OCI-LY3 (cell line): Measurements from ENCODE around the gene TCF12.

ENCODE experiments used
- H2AFZ ChIP-seq: fragments of 200-600, 300-600 bp; shearing (Covaris generic); 2 replicates; pipeline ENCODE4 v1.6.0; 2014; ENCODE audit warnings: antibody characterized with exemption, low read depth, low read length
- H3K27ac ChIP-seq: fragments of 200-600, 300-600 bp; sonication (generic); 2 replicates; pipeline ENCODE4 v1.5.1; 2014; ENCODE audit warnings: mild to moderate bottlenecking, low read length, moderate library complexity, mixed read lengths
- H3K27me3 ChIP-seq: fragments of 200-600, 300-600 bp; sonication (generic); 2 replicates; pipeline ENCODE4 v1.6.1; 2014; ENCODE audit warnings: low read depth, low read length, mixed read lengths
- H3K36me3 ChIP-seq: fragments of 200-600, 300-600 bp; sonication (generic); replicated peaks from 2 replicates; pipeline ENCODE3; 2014; ENCODE audit warnings: low read depth, low read length, mixed read lengths
- H3K4me1 ChIP-seq: fragments of 300-600, 200-600 bp; sonication (generic); 2 replicates; pipeline ENCODE4 v1.6.1; 2014; ENCODE audit warnings: low read length, mixed read lengths
- H3K4me2 ChIP-seq: fragments of 200-600, 300-600 bp; sonication (generic); 2 replicates; pipeline ENCODE4 v1.6.1; 2014; ENCODE audit warnings: low read length, mixed read lengths
- H3K4me3 ChIP-seq: fragments of 300-600, 200-600 bp; sonication (generic); 2 replicates; pipeline ENCODE4 v1.5.1; 2014; ENCODE audit warnings: antibody characterized with exemption, mild to moderate bottlenecking, low read length, moderate library complexity
- H3K79me2 ChIP-seq: fragments of 300-600, 200-600 bp; shearing (Covaris generic); 2 replicates; pipeline ENCODE4 v1.6.1; 2014; ENCODE audit warnings: mild to moderate bottlenecking, low read length, mixed read lengths
- H3K9ac ChIP-seq: fragments of 300-600, 200-600 bp; shearing (Covaris generic); 2 replicates; pipeline ENCODE4 v1.6.0; 2014; ENCODE audit warnings: mild to moderate bottlenecking, low read length, moderate library complexity
- H3K9me3 ChIP-seq: fragments of 200-600, 300-600 bp; shearing (Covaris generic); 2 replicates; pipeline ENCODE4 v1.6.1; 2014; ENCODE audit warnings: low read length, mixed read lengths; ENCODE audit not compliant: insufficient read depth
- H4K20me1 ChIP-seq: fragments of 200-600, 300-600 bp; sonication (generic); 2 replicates; pipeline ENCODE4 v1.6.1; 2016; ENCODE audit warnings: low read length, mixed read lengths; ENCODE audit not compliant: insufficient read depth
- EZH2phosphoT487 ChIP-seq: fragments of 200-600 bp; shearing (Covaris generic); IDR thresholded peaks from 2 replicates; pipeline ENCODE4 v1.6.1; 2018; ENCODE audit warnings: antibody characterized with exemption, mixed run types, low read depth
- TF ChIP-seq, protein P1 (sequence below): fragments of 200-600, 300-600 bp; sonication (generic); IDR thresholded peaks from 2 replicates; pipeline ENCODE4 v1.5.1; 2014; ENCODE audit warnings: antibody characterized with exemption, low read length, low read depth

TCF12 gene

GRCh38 chr15:57146506-57147201, 228.2 kb downstream of the TCF12 start:
- Histone ChIP-seq H3K36me3 (peaks cover 1% of the 10 kb centered on the region), H3K4me3 (peak overlapping the region; percentile 63), H3K4me1 (peaks cover 19% of the 10 kb centered on the region), H2AFZ (no peak overlapping the region), H3K79me2 (no peaks in the 10 kb centered on the region), H3K27ac (no peak overlapping the region), H3K27me3 (no peaks in the 10 kb centered on the region), H3K9ac (peak overlapping the region; percentile 41), H3K4me2 (peak overlapping the region; percentile 71), H3K9me3 (peaks cover under 1% of the 10 kb centered on the region; the same call in 1 of the 2 replicates), H4K20me1 (no peaks in the 10 kb centered on the region)
- TF ChIP-seq, protein P1, sequence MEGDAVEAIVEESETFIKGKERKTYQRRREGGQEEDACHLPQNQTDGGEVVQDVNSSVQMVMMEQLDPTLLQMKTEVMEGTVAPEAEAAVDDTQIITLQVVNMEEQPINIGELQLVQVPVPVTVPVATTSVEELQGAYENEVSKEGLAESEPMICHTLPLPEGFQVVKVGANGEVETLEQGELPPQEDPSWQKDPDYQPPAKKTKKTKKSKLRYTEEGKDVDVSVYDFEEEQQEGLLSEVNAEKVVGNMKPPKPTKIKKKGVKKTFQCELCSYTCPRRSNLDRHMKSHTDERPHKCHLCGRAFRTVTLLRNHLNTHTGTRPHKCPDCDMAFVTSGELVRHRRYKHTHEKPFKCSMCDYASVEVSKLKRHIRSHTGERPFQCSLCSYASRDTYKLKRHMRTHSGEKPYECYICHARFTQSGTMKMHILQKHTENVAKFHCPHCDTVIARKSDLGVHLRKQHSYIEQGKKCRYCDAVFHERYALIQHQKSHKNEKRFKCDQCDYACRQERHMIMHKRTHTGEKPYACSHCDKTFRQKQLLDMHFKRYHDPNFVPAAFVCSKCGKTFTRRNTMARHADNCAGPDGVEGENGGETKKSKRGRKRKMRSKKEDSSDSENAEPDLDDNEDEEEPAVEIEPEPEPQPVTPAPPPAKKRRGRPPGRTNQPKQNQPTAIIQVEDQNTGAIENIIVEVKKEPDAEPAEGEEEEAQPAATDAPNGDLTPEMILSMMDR, result peak; percentile 82
- no peak for TF ChIP-seq EZH2phosphoT487

DNA sequence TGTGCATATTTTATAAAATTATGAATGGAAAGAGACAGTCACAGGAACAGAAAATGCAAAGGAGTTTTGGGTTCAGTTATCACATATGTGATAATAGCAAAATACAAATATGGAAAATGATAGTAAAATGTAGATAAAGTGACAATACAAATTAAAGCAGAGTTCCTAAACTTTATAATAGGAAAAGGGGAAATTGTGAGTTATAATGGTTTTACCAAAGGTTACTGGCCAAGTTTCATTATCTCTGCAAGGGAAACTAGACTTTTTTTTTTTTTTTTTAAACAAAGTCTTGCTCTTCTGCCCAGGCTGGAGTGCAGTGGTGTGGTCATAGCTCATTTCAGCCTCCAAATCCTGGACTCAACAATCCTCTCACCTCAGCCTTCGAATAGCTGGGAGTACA, 229.2 kb downstream of the TCF12 start:
- H3K9ac ChIP-seq, result no peak overlapping the region
- no peak overlapping the region for H3K4me3 ChIP-seq
- H3K79me2 ChIP-seq, result no peaks in the 10 kb centered on the region
- no peak overlapping the region for H2AFZ ChIP-seq
- H3K27ac ChIP-seq, result no peak overlapping the region
- TF ChIP-seq, protein P1, result no peak
- TF ChIP-seq EZH2phosphoT487, result no peak
- H4K20me1 ChIP-seq, result no peaks in the 10 kb centered on the region
- H3K4me1 ChIP-seq, result peaks cover 20% of the 10 kb centered on the region
- H3K4me2 ChIP-seq, result peak overlapping the region; percentile 71
- no peaks in the 10 kb centered on the region for H3K27me3 ChIP-seq
- H3K9me3 ChIP-seq, result peaks cover 10% of the 10 kb centered on the region; the same call in 1 of the 2 replicates
- peaks cover 11% of the 10 kb centered on the region for H3K36me3 ChIP-seq

DNA sequence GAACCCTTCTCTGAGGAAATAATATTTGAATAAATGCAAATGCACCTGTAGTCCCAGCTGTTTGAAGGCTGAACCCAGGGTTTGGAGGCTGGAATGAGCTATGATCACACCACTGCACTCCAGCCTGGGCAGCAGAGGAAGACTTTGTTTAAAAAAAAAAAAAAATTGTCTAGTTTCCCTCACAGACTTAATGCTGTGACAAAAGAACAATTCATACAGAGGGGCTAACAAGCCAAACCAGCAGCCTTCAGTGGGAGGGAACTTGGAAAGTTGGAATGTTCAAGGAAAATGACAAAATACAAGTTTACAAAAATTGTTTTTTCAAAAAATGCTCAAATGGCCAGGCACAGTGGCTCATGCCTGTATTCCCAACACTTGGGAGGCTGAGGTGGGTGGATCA, 229.8 kb downstream of the TCF12 start:
- no peaks in the 10 kb centered on the region for H3K79me2 ChIP-seq
- H3K9ac ChIP-seq, result no peak overlapping the region
- TF ChIP-seq, protein P1, result no peak
- no peak for TF ChIP-seq EZH2phosphoT487
- no peaks in the 10 kb centered on the region for H3K27me3 ChIP-seq
- peaks cover 17% of the 10 kb centered on the region for H3K36me3 ChIP-seq
- no peak overlapping the region for H3K27ac ChIP-seq
- peak overlapping the region; percentile 71; the same call in 1 of the 2 replicates for H3K4me2 ChIP-seq
- H4K20me1 ChIP-seq, result no peaks in the 10 kb centered on the region
- peaks cover 13% of the 10 kb centered on the region; the same call in 1 of the 2 replicates for H3K9me3 ChIP-seq
- H2AFZ ChIP-seq, result no peak overlapping the region
- peaks cover 26% of the 10 kb centered on the region for H3K4me1 ChIP-seq
- no peak overlapping the region for H3K4me3 ChIP-seq

DNA sequence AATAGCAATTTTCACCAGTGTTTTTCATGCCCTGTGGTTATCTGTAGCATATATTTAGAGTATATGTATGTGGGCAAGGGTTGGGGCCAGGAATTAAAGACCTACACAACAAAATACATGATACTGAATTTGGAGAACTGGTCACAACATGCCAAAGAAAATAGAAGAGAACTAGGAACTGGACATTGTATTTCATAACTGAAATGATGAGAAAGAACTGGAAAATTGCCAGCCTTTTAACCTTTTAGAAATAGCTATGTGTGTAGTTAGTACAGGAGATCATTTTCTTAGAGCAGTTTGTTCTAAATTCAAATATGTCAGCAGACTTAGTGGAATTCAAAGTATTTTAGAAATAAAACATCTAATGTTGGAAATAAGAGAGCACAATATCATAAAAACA, 230.8 kb downstream of the TCF12 start:
- Histone ChIP-seq H3K4me1 (peaks cover 35% of the 10 kb centered on the region), H3K9me3 (peaks cover 17% of the 10 kb centered on the region; the same call in 1 of the 2 replicates), H3K4me2 (no peak overlapping the region), H3K27me3 (no peaks in the 10 kb centered on the region), H2AFZ (no peak overlapping the region), H4K20me1 (no peaks in the 10 kb centered on the region), H3K36me3 (peaks cover 23% of the 10 kb centered on the region), H3K27ac (no peak overlapping the region), H3K4me3 (no peak overlapping the region), H3K9ac (no peak overlapping the region), H3K79me2 (no peaks in the 10 kb centered on the region)
- TF ChIP-seq, protein P1, result no peak
- no peak for TF ChIP-seq EZH2phosphoT487
